PC-9 (cell line): ENCODE results near the gene MAMSTR.

ENCODE experiments used
- CTCF ChIP-seq: fragments of 200-600 bp; sonication (generic); conservative IDR thresholded peaks from 2 replicates; pipeline ENCODE4 v1.6.1; 2017; ENCODE audit warnings: mixed run types, antibody characterized with exemption, mild to moderate bottlenecking, moderate library complexity
- EZH2 ChIP-seq: fragments of 200-600 bp; sonication (generic); IDR thresholded peaks from 2 replicates; pipeline ENCODE4 v1.8.0; 2017; ENCODE audit warnings: antibody characterized with exemption, low read depth

- TF ChIP-seq CTCF (no peak; the same call in 1 of the 2 replicates), EZH2 (no peak)
Observed at GRCh38 chr19:48735031-48735615, 15.6 kb upstream of the MAMSTR start.
